ENCODE data around the gene KHK.

DNA sequence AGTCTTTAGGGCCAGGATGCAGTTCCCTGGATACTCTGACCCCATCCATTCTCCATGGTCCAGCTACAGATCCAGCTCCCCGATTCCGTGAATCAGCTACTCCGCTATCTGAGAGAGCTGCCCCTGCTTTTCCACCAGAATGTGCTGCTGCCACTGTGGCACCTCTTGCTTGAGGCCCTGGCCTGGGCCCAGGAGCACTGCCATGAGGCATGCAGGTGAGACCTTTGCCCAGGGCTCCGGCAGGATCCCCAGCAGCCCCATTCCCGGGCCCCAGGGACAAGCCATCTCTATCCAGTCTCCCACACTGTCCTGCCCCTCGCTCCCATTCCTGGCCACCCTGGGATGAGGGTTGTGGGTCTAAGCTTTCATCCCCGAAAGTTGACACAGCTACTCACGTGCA lies 46.3 kb upstream of the KHK start:
- TF ChIP-seq, protein P1, sequence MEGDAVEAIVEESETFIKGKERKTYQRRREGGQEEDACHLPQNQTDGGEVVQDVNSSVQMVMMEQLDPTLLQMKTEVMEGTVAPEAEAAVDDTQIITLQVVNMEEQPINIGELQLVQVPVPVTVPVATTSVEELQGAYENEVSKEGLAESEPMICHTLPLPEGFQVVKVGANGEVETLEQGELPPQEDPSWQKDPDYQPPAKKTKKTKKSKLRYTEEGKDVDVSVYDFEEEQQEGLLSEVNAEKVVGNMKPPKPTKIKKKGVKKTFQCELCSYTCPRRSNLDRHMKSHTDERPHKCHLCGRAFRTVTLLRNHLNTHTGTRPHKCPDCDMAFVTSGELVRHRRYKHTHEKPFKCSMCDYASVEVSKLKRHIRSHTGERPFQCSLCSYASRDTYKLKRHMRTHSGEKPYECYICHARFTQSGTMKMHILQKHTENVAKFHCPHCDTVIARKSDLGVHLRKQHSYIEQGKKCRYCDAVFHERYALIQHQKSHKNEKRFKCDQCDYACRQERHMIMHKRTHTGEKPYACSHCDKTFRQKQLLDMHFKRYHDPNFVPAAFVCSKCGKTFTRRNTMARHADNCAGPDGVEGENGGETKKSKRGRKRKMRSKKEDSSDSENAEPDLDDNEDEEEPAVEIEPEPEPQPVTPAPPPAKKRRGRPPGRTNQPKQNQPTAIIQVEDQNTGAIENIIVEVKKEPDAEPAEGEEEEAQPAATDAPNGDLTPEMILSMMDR (IDR thresholded peaks at IDR 0.05) = no peak
- no peak for TF ChIP-seq POLR2A (IDR thresholded peaks at IDR 0.05)
